T47D (cell line): Measurements from ENCODE around the gene DYRK1A.
A peak's percentile ranks its signal among the peaks of the same experiment; 100 is the strongest.
"Not testable (repeated sequence)": the region's sequence is repeated elsewhere in the genome, so short reads cannot be mapped to it uniquely, and the experiment has no call there.

Experiments used
- DNase-seq, 2 experiments: peaks; one replicate each; pipeline versions ENCODE4 v3.0.0 to v3.0.0-alpha.2; 2011 to 2012; ENCODE audit warnings: low read depth in 1 of 2, low spot score in 1 of 2
- JUND ChIP-seq: IDR thresholded peaks from 2 replicates; pipeline ENCODE4 v1.6.1; 2012; ENCODE audit warnings: low read depth
- in situ Hi-C: cut with HindIII; loops from 2 replicates; pipeline ENCODE4 v1.10.0; 2016; ENCODE audit warnings: low sequenced_read_pairs, low pct_unique_long_range_greater_than_20kb

DYRK1A gene

GRCh38 chr21:37366482-37367316, at the start of gene DYRK1A:
Gene DYRK1A (plus strand): TSS chr21:37366773. CDS start chr21:37420375, 53,602 bp downstream.
- TF ChIP-seq JUND: no peak
- peak; percentile 98 to 100 for DNase-seq
- in situ Hi-C loops: no loop called here

- no peak for DNase-seq
- no peak for TF ChIP-seq JUND
Measured at GRCh38 chr21:37319551-37319950, 47.0 kb upstream of the DYRK1A start.

DNA sequence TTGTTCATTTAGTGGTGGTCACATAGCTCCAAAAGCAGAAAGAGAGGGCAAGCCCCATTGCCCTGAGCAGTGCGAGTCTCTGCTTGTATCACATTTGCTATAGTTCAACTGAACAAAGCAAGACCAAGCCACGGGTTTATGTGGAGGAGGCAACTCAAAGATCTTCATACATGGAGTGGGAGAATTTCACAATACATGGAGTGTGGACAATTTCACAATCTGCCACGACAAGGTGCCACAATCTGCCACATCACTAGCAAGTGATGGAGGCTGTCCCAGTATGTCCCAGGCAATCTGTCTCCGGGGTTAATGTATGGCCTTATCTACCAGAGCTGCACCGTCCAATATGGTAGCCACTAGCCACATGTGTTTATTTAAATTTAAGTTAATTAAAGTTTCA, 44.5 kb upstream of the DYRK1A start:
- DNase-seq: no peak
- TF ChIP-seq JUND: no peak
- in situ Hi-C loops: no loop called here

More at GRCh38 chr21:37319551-37319950, 47.0 kb upstream of the DYRK1A start:
- in situ Hi-C loops: no loop called here

GRCh38 chr21:37324558-37324957, 42.0 kb upstream of the DYRK1A start:
- DNase-seq: no peak
- in situ Hi-C loops: no loop called here
- no peak for TF ChIP-seq JUND

DNA sequence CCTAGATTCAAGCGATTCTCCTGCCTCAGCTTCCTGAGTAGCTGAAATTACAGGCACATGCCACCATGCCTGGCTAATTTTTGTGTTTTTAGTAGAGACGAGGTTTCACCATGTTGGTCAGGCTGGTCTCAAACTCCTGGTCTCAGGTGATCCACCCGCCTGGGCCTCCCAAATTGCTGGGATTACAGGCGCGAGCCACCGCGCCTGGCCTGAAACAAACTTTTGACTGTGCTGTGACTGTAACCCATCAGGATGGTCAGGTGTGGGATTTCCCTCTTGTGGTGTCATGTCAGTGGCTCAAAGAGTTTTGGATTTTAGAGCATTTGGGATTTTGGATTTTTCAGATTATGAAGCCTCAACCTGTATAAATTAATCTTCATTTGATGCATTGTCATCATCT, 38.4 kb upstream of the DYRK1A start:
- DNase-seq, in situ Hi-C loops: not testable (repeated sequence)

DNA sequence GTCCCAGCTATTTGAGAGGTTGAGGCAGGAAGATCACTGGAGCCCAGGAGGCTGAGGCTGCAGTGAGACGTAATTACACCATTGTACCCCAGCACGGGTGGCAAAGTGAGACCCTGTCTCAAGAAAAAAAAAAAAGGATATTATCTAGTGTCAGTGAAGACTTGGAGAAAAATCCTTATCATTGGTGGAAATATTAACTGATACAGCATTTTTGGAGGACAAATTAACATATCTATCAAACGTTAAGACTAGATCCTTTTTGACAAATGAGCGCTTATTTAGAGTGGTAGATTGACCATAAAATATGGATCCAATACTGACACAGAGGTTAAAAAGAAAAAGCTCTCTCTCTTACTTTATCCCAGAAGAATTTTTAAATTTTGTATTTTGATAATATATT, 35.2 kb upstream of the DYRK1A start:
- DNase-seq: no peak
- no peak for TF ChIP-seq JUND
- in situ Hi-C loops: no loop called here

DNA sequence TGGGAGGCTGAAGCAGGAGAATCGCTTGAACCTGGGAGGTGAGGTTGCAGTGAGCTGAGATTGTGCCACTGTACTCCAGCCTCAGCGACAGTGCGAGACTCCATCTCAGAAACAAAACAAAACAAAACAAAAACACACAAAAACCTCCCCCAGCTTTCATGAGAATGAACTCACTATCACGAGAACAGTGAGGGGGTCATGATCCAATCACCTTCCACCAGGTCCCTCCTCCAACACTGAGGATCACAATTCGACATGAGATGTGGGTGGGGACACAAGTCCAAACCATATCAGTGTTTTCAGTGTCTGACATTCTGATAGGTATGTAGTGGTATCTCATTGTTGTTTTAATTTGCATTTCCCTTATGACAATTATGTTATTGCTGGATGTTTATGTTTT, 31.5 kb upstream of the DYRK1A start:
- no peak for DNase-seq
- in situ Hi-C loops: no loop called here
- no peak for TF ChIP-seq JUND

DNA sequence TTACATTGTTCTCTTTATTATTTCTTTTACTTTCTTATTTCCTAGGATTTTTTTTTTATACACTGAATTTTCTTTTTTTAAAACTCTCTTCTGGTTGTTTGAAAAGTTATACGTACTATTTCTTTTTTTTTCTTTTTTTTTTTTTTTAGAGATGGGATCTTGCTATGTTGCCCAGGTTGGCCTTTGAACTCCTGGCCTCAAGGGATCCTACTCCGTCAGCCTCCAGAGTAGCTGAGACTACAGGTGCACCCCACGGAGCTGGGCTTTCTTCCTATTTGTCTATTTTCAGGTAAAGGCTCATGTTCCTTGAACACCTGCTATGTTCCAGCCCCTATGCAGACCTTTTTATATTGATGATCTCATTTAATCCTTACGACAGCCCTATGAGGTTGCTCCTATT, 29.4 kb upstream of the DYRK1A start:
- TF ChIP-seq JUND: no peak
- DNase-seq: no peak
- in situ Hi-C loops: no loop called here

GRCh38 chr21:37337831-37338230, 28.7 kb upstream of the DYRK1A start:
- no peak for DNase-seq
- no peak for TF ChIP-seq JUND
- in situ Hi-C loops: no loop called here

DNA sequence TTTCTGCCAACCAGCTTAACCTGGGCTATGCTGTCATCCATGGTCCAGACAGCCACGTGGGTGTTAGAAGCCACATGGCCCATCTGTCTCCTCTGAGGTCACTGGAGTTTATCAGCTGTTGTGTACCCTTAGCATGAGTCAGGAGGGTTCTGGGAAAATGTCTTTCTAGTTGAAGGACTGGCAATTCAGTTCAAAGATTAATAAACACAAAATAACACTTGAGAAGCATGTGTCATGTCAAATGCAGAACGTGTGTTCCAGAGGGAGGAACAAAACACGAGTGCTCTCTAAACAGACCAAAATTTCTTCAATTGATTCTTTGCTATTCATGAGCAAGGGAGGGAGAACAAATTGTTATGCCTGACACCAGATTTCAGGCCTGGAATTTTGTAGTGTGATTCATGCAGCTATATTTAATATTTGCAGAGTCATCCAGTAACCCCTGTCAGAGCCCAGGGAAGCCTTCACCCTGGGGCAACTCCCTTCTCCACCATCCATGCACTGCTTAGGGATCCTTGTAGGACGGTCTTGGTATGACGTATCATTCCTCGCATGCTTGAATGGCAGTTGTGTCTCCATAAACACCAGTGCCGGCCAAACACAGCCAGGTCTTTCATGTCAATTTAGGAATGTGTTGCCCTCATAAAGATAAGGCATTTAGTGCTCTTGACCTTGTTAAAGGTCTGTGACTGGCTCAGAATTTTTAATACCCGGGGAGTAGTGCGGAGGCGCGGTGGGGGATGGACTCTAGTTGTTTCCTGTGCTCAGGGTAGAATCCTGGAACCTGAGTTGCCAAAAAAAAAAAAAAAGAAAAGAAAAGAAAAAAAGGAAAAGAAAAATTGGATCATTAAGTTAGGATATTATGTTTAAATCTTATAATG, 27.7 kb upstream of the DYRK1A start:
- DNase-seq: peak in 1 of 2 experiments; percentile 22
- TF ChIP-seq JUND: no peak
- in situ Hi-C loops: no loop called here

- DNase-seq: no peak
- in situ Hi-C loops: no loop called here
- TF ChIP-seq JUND: no peak
Measured at GRCh38 chr21:37339552-37339939, 27.0 kb upstream of the DYRK1A start.

DNA sequence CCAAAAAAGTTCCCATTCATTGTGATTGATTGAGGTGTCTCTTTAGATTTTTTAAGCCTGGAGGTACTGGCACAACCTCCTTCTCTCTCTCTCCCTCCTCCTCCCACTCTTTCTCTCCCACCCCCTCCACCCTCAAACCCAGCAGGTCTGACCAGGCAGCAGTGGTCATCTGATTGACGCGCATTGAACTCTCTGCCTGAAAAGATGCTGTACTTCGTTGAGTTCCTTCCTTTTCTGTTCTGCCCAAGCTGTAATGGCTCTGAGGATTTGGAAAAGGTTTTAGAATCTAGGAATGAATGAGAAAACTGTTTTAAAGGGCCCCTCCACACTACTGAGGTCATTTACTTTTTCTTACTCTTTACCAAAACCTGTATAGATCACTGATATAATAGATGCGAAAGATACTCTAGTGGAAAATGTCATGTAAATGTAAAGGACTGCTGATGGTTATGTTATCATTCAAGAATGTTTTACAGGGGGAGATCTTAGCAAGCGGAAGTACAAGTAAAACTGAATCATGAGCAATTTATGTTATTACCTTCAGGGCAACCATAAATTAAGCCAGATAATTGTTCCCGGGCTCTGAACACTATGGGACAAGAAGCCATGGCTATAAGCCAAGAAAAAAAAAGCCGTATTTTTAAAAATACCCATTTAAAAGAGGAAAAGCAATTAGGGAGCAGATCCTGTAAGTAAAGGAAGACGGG, 25.2 kb upstream of the DYRK1A start:
- DNase-seq: no peak
- TF ChIP-seq JUND: no peak
- in situ Hi-C loops: no loop called here
